ENCODE results near the gene MYEF2. TPM values are rescaled to one million over a fixed set of nuclear protein-coding genes. Genes with fewer than 3 reads are reported as not detected.

The MYEF2 gene
- total RNA-seq, 1 donor from 2014 or later = 111 TPM

DNA sequence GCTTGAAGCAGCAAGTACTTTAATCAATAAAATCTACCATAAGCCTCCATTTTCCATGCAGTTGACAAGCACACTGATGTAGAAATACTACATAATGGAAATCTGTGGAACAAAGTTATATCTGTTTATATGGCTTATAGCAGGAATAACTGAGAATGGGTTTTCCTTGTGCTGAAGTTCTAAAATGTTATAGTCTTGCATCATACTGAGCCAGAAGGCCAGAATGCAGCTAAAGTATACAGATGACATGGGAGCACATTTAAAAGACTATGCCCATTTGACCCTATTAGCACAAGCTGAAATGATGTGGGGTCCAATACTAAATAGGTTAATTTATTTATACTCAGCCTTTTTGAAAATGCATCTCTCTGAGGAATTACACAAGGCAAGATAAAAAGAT, 32.2 kb downstream of the MYEF2 start:
- Mint-ChIP-seq H3K27me3 (ENCODE audit: low read depth) (no peaks in the 10 kb centered on the region), H3K4me3 (no peak overlapping the region), H3K27ac (peak overlapping the region; percentile 87), H3K36me3 (peaks cover 20% of the 10 kb centered on the region), H3K9me3 (no peaks in the 10 kb centered on the region), H3K4me1 (peaks cover 45% of the 10 kb centered on the region)
- DNase-seq (ENCODE audit: low spot score in 2 of 2, unreplicated experiment in 2 of 2) = no peak
- TF ChIP-seq, protein P1, sequence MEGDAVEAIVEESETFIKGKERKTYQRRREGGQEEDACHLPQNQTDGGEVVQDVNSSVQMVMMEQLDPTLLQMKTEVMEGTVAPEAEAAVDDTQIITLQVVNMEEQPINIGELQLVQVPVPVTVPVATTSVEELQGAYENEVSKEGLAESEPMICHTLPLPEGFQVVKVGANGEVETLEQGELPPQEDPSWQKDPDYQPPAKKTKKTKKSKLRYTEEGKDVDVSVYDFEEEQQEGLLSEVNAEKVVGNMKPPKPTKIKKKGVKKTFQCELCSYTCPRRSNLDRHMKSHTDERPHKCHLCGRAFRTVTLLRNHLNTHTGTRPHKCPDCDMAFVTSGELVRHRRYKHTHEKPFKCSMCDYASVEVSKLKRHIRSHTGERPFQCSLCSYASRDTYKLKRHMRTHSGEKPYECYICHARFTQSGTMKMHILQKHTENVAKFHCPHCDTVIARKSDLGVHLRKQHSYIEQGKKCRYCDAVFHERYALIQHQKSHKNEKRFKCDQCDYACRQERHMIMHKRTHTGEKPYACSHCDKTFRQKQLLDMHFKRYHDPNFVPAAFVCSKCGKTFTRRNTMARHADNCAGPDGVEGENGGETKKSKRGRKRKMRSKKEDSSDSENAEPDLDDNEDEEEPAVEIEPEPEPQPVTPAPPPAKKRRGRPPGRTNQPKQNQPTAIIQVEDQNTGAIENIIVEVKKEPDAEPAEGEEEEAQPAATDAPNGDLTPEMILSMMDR (IDR thresholded peaks at IDR 0.05; ENCODE audit: unreplicated experiment) = no peak

DNA sequence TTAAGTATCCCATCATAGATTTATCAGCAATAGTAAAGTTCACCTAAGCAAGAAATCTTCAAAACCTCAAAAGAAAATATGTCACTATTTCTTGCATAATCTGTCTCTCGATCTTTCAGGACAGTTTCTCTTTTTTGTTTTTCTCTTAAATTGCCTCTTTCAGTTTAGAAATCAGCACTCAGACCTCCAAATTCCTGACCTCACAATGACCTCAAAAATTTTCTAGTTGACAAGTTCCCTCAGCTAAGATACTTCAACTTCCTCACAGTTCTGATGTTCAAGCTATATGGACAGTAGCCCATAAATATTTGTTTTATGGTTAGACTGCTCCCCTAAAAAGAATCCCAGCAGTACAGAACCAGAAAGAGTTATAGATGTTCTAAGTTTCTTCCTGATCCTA, 33.2 kb downstream of the MYEF2 start:
- Mint-ChIP-seq H3K27ac (peak overlapping the region; percentile 87), H3K36me3 (peaks cover 17% of the 10 kb centered on the region), H3K27me3 (ENCODE audit: low read depth) (no peaks in the 10 kb centered on the region), H3K4me1 (peaks cover 54% of the 10 kb centered on the region), H3K4me3 (peak overlapping the region; percentile 3), H3K9me3 (no peaks in the 10 kb centered on the region)
- no peak for DNase-seq (ENCODE audit: low spot score in 2 of 2, unreplicated experiment in 2 of 2)
- TF ChIP-seq, protein P1 (IDR thresholded peaks at IDR 0.05; ENCODE audit: unreplicated experiment) = no peak

DNA sequence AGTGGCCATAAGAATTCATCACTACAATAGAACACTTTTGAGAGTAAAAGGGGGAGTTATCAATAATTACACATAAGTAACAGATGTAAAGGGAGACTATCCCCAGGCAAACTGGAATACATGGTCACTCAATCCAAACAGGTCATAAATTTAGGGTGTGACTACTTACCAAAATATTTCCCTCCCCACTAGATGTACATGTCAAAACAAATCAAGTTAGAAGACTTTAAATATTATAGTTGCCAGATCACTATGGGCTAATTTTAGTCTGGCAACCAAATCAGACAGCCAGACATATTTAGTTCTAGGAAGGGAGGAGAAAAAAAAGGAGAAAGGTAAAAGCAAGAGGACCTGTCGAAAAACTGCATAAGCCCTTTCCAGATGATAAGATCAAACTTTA, 34.2 kb downstream of the MYEF2 start:
- Mint-ChIP-seq H3K4me3 (no peak overlapping the region), H3K27me3 (ENCODE audit: low read depth) (no peaks in the 10 kb centered on the region), H3K9me3 (no peaks in the 10 kb centered on the region), H3K27ac (peak overlapping the region; percentile 87), H3K36me3 (peaks cover 12% of the 10 kb centered on the region), H3K4me1 (peaks cover 56% of the 10 kb centered on the region)
- DNase-seq (ENCODE audit: low spot score in 2 of 2, unreplicated experiment in 2 of 2) = no peak
- TF ChIP-seq, protein P1 (IDR thresholded peaks at IDR 0.05; ENCODE audit: unreplicated experiment) = no peak

DNA sequence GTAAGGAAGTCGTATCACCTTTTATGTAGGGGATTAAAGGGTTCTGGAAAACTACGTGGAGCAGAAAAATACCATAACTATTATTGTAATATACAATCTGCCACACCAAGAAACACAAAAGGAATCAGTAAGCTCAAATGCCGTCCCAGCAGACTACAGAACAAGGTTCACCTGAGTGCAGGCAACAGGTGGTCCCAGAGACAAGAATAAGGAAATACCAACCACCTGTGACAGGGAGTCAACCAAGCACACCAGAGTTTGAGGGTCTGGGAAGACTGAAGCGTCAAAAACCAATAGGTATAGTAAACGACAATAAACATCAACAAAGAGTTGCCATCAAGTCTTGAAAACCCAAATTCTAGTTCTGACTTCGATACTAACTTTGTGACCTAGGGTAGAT, 45.2 kb downstream of the MYEF2 start:
- Mint-ChIP-seq H3K9me3 (no peaks in the 10 kb centered on the region), H3K36me3 (no peaks in the 10 kb centered on the region), H3K4me1 (peaks cover 7% of the 10 kb centered on the region), H3K27ac (no peak overlapping the region), H3K4me3 (no peak overlapping the region), H3K27me3 (ENCODE audit: low read depth) (no peaks in the 10 kb centered on the region)
- no peak for DNase-seq (ENCODE audit: low spot score in 2 of 2, unreplicated experiment in 2 of 2)
- TF ChIP-seq, protein P1 (IDR thresholded peaks at IDR 0.05; ENCODE audit: unreplicated experiment) = no peak

DNA sequence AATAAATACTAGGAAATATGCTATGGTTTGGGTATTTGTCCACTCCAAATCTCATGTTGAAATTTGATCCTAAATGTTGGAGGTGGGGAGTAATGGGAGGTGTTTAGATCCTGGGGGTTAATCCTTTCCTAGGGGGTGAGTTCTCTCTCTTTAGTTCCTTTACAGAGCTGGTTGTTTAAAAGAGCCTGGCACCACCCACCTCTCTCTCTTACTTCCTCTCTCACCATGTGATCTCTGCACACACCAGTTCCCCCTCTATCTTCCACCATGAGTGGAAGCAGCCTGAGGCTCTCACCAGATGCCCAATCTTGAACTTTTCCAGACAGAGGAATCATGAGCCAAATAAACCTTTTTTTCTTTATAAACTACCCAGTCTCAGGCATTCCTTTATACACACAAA, 46.8 kb downstream of the MYEF2 start:
- no peak for DNase-seq (ENCODE audit: low spot score in 2 of 2, unreplicated experiment in 2 of 2)
- H3K27me3 Mint-ChIP-seq (ENCODE audit: low read depth) = no peaks in the 10 kb centered on the region
- H3K4me1 Mint-ChIP-seq = no peaks in the 10 kb centered on the region
- H3K36me3 Mint-ChIP-seq = no peaks in the 10 kb centered on the region
- H3K27ac Mint-ChIP-seq = no peak overlapping the region
- no peak overlapping the region for H3K4me3 Mint-ChIP-seq
- no peaks in the 10 kb centered on the region for H3K9me3 Mint-ChIP-seq
- TF ChIP-seq, protein P1 (IDR thresholded peaks at IDR 0.05; ENCODE audit: unreplicated experiment) = no peak

All from mesothelial cell of epicardium (in vitro differentiated cells).